IPS DF 19.7 (cell line): ENCODE results near the gene VSTM2B.

Experiments
- DNase-seq: peaks from one replicate; pipeline ENCODE4 v3.0.0-alpha.2; 2013; ENCODE audit warnings: low read depth, low spot score

The VSTM2B gene

GRCh38 chr19:29515233-29515619 lies 10.6 kb upstream of the VSTM2B start:
- no peak for DNase-seq

- no peak for DNase-seq
Measured at GRCh38 chr19:29515706-29516357, 10.0 kb upstream of the VSTM2B start.

- no peak for DNase-seq
Measured at GRCh38 chr19:29516358-29516725, 9.5 kb upstream of the VSTM2B start.

- no peak for DNase-seq
Measured at GRCh38 chr19:29516821-29517395, 8.9 kb upstream of the VSTM2B start.

GRCh38 chr19:29517412-29517811 lies 8.4 kb upstream of the VSTM2B start:
- no peak for DNase-seq

- DNase-seq: no peak
Measured at GRCh38 chr19:29517946-29518345, 7.8 kb upstream of the VSTM2B start.

- no peak for DNase-seq
Measured at GRCh38 chr19:29519146-29519545, 6.6 kb upstream of the VSTM2B start.

GRCh38 chr19:29519931-29520330 lies 5.9 kb upstream of the VSTM2B start:
- no peak for DNase-seq

GRCh38 chr19:29520390-29520789 lies 5.4 kb upstream of the VSTM2B start:
- DNase-seq: no peak

- no peak for DNase-seq
Measured at GRCh38 chr19:29521291-29522075, 4.3 kb upstream of the VSTM2B start.

- no peak for DNase-seq
Measured at GRCh38 chr19:29523568-29523967, 2.2 kb upstream of the VSTM2B start.

GRCh38 chr19:29524201-29524911 lies 1.4 kb upstream of the VSTM2B start:
- DNase-seq: no peak

- DNase-seq: no peak
Measured at GRCh38 chr19:29524912-29525831, 622 bp upstream of the VSTM2B start.

GRCh38 chr19:29526730-29527499 lies 1.1 kb downstream of the VSTM2B start:
- no peak for DNase-seq

GRCh38 chr19:29527500-29528328 lies 1.9 kb downstream of the VSTM2B start:
- DNase-seq: no peak

- DNase-seq: no peak
Measured at GRCh38 chr19:29528350-29528945, 2.7 kb downstream of the VSTM2B start.

- DNase-seq: no peak
Measured at GRCh38 chr19:29528946-29529645, 3.3 kb downstream of the VSTM2B start.
